Activated CD8-positive, alpha-beta memory T cell treated with anti-CD3 and anti-CD28 coated beads, Interleukin-2, amount 10 ng/mL, durations not matched to agents 7 days and 5 days (primary cell): ENCODE results near the gene KLF17. TPM values are rescaled to one million over a fixed set of nuclear protein-coding genes. Genes with fewer than 3 reads are reported as not detected.
"Not testable (repeated sequence)": the region's sequence is repeated elsewhere in the genome, so short reads cannot be mapped to it uniquely, and the experiment has no call there.

ENCODE experiments used
- ATAC-seq: fragments of 150-1000 bp; cut with Tn5 transposase; one replicate; pipeline ENCODE4 v1.10.0; 2021; ENCODE audit warnings: moderate library complexity
- CTCF ChIA-PET: fragments of 350-600 bp; sonication (Branson Sonifier 250); formaldehyde crosslinking; loops from one replicate; lab custom pipeline; 2021; ENCODE audit warnings: antibody characterized with exemption; lab: Charles Lee
- DNase-seq: peaks from one replicate; pipeline ENCODE4 v3.0.0-alpha.2; 2020
- H3K27ac Mint-ChIP-seq: one replicate; pipeline ENCODE4 v1.8.0; 2021; ENCODE audit warnings: mild to moderate bottlenecking, mixed read lengths
- H3K27me3 Mint-ChIP-seq: one replicate; pipeline ENCODE4 v1.8.0; 2021; ENCODE audit warnings: mixed read lengths
- H3K36me3 Mint-ChIP-seq: one replicate; pipeline ENCODE4 v1.8.0; 2021; ENCODE audit warnings: mild to moderate bottlenecking, mixed read lengths
- H3K4me1 Mint-ChIP-seq: one replicate; pipeline ENCODE4 v1.8.0; 2021; ENCODE audit warnings: mixed read lengths
- H3K4me3 Mint-ChIP-seq: one replicate; pipeline ENCODE4 v1.8.0; 2021; ENCODE audit warnings: mild to moderate bottlenecking, moderate library complexity, mixed read lengths
- H3K9me3 Mint-ChIP-seq: one replicate; pipeline ENCODE4 v1.8.0; 2022; ENCODE audit warnings: low read depth, mixed read lengths
- total RNA-seq, 2 experiments: library from RNA; stranded (reverse); gene quantifications; one replicate each; pipeline ENCODE4 v1.2.3, GENCODE V29; 2021

Gene KLF17
- total RNA-seq, 2 experiments from 2014 or later, result not detected

DNA sequence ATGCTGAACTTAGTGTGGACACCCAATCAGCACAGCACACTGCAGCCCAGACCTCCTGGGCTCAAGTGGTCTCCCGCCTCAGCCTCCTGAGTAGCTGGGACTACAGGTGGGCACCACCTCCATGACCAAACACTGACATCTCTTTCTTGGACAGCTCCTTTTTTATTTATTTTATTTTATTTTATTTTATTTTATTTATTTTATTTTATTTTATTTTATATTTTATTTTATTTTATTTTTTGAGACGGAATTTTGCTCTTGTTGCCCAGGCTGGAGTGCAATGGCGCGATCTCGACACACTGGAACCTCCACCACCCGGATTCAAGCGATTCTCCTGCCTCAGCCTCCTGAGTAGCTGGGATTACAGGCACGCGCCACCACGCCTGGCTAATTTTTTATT lies 1.3 kb upstream of the KLF17 start:
- ATAC-seq, H3K9me3 Mint-ChIP-seq, H3K27ac Mint-ChIP-seq, H3K36me3 Mint-ChIP-seq, H3K4me1 Mint-ChIP-seq, H3K4me3 Mint-ChIP-seq, DNase-seq, CTCF ChIA-PET: not testable (repeated sequence)
- peaks cover 20% of the 10 kb centered on the region for H3K27me3 Mint-ChIP-seq

DNA sequence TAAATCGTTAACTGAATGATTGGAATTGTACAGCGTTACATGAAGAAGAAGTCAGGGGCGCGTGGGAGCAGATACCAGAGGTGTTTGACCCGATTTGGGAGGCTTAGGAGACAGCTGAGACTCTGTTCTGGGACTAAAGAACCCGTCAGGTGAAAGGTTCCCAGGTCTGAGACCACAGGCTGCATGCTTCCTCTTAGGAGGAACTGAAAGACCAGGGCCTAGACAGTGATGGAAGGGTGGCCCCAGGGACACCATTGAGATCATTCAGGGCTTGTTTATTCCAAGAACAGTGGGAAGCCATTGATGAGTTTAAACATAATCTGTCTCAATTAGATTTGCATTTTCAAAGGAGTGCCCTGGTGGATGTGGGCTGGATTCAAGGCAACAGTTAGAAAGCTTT lies 904 bp downstream of the KLF17 start:
- ATAC-seq (no peak), DNase-seq (no peak)
- H3K4me3 Mint-ChIP-seq, result no peak overlapping the region
- CTCF ChIA-PET, result no interaction called here
- no peaks in the 10 kb centered on the region for H3K36me3 Mint-ChIP-seq
- no peak overlapping the region for H3K27ac Mint-ChIP-seq
- H3K4me1 Mint-ChIP-seq, result no peaks in the 10 kb centered on the region
- H3K9me3 Mint-ChIP-seq, result no peaks in the 10 kb centered on the region
- peaks cover 32% of the 10 kb centered on the region for H3K27me3 Mint-ChIP-seq

DNA sequence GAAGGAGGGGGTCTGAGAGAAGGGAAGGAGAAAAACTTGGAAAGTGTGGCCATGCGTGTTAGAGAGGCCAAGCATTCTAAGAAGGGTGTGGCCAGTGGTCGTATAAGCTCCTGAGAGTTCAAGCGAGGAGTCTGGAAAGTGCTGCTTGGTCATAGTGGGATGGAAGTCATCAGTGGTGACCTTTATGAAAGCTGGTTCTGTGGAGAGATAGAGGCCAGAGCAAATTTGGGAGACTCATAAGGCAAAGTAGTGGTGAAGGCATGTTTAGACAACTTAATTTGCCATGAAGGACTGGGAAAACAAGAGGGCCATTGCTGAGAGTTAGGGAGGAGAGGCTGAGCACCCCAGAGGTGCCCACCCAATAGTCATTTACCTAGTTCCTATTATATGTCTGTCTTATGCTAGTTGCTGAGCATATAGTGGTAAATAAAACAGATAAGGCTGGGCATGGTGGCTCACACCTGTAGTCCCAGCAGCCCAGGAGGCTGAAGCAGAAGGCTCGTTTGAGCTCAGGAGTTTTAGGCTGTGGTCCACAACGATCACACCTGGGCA lies 1.9 kb downstream of the KLF17 start:
- Mint-ChIP-seq H3K36me3 (no peaks in the 10 kb centered on the region), H3K9me3 (no peaks in the 10 kb centered on the region), H3K4me1 (no peaks in the 10 kb centered on the region), H3K27ac (no peak overlapping the region), H3K4me3 (no peak overlapping the region), H3K27me3 (peaks cover 37% of the 10 kb centered on the region)
- CTCF ChIA-PET, result no interaction called here
- no peak for DNase-seq
- no peak for ATAC-seq

DNA sequence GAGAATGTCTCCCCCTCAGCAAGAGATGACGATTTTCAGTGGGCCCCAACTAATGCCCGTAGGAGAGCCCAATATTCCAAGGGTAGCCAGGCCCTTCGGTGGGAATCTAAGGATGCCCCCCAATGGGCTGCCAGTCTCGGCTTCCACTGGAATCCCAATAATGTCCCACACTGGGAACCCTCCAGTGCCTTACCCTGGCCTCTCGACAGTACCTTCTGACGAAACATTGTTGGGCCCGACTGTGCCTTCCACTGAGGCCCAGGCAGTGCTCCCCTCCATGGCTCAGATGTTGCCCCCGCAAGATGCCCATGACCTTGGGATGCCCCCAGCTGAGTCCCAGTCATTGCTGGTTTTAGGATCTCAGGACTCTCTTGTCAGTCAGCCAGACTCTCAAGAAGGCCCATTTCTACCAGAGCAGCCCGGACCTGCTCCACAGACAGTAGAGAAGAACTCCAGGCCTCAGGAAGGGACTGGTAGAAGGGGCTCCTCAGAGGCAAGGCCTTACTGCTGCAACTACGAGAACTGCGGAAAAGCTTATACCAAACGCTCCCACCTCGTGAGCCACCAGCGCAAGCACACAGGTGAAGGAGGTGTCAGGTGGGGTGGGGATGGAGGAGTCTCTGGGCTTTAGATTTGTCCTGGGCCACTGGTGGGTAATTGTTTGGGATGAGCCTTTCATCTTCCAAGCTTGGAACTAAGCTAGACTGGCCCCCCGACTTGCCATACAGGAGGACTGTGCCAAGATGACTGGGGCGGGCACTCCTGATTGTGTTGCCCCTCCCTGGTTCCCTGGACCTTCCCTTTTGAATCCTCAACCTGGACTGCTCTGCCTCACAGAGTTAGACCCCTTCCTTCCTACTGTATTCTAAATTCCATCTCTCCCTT lies 11.2 kb downstream of the KLF17 start:
- Mint-ChIP-seq H3K36me3 (no peaks in the 10 kb centered on the region), H3K9me3 (no peaks in the 10 kb centered on the region), H3K4me3 (no peak overlapping the region), H3K4me1 (peaks cover 4% of the 10 kb centered on the region), H3K27ac (no peak overlapping the region), H3K27me3 (peaks cover 28% of the 10 kb centered on the region)
- CTCF ChIA-PET, result no interaction called here
- ATAC-seq, result no peak
- DNase-seq, result no peak

GRCh38 chr1:44131411-44131810 lies 12.8 kb downstream of the KLF17 start:
- DNase-seq (no peak), ATAC-seq (no peak)
- no peak overlapping the region for H3K4me3 Mint-ChIP-seq
- H3K27me3 Mint-ChIP-seq, result peaks cover 22% of the 10 kb centered on the region
- peaks cover 4% of the 10 kb centered on the region for H3K4me1 Mint-ChIP-seq
- H3K36me3 Mint-ChIP-seq, result no peaks in the 10 kb centered on the region
- no peaks in the 10 kb centered on the region for H3K9me3 Mint-ChIP-seq
- no peak overlapping the region for H3K27ac Mint-ChIP-seq
- CTCF ChIA-PET, result no interaction called here

- Mint-ChIP-seq H3K27me3 (peaks cover 9% of the 10 kb centered on the region), H3K36me3 (no peaks in the 10 kb centered on the region), H3K4me3 (no peak overlapping the region), H3K4me1 (no peaks in the 10 kb centered on the region), H3K9me3 (no peaks in the 10 kb centered on the region), H3K27ac (no peak overlapping the region)
- DNase-seq (no peak), ATAC-seq (no peak)
- CTCF ChIA-PET, result no interaction called here
These were observed 15.7 kb downstream of the KLF17 start for GRCh38 chr1:44134071-44134920.

DNA sequence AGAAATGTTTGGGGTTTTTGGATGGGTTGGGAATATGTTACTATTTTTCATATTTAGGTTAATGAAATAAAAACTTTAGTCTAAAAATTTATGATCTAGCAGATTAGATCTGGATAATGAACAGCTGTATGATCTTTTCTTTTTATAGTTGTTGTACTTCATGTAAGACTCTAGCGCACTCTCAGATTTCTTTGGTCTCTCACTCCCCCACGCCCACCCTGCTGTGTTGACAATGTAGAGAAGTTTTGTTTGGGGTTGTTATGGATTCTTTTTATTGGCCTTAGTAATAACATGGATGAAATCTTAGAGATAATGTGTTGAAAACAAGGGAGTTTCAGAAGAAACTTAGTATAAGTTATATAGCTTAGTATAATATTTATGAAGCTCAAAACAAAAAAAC lies 17.3 kb downstream of the KLF17 start:
- no peak for ATAC-seq
- no peak overlapping the region for H3K4me3 Mint-ChIP-seq
- CTCF ChIA-PET, result interaction anchor here (0.7 kb wide), 1 partner anchor 10 kb away, joined by 3 read pairs; no protein-coding TSS in a partner anchor
- no peaks in the 10 kb centered on the region for H3K4me1 Mint-ChIP-seq
- no peak overlapping the region for H3K27ac Mint-ChIP-seq
- no peaks in the 10 kb centered on the region for H3K36me3 Mint-ChIP-seq
- no peaks in the 10 kb centered on the region for H3K9me3 Mint-ChIP-seq
- H3K27me3 Mint-ChIP-seq, result peaks cover 9% of the 10 kb centered on the region
- DNase-seq, result no peak

DNA sequence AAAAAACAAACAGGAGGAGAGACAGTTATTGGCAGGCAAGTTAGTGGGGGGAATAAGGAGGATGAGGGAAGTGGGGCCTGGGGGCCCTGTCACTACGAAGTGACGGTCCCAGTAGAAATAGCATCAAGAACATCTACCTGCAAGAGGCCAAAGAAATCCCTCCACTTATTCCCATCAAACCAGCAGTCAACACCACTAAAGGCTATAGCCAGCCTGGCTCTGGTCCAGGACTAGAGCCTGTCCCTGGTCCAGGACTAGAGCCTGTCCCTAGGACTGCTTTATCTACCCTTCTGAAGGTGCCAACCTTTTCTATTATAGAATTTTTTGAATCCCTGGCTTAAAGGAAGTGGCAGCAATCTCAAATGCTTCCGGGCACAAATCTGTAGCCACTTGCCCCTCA lies 19.6 kb downstream of the KLF17 start:
- Mint-ChIP-seq H3K9me3 (no peaks in the 10 kb centered on the region), H3K4me1 (no peaks in the 10 kb centered on the region), H3K36me3 (no peaks in the 10 kb centered on the region), H3K27me3 (peaks cover 7% of the 10 kb centered on the region), H3K4me3 (no peak overlapping the region), H3K27ac (no peak overlapping the region)
- no peak for ATAC-seq
- DNase-seq, result no peak
- CTCF ChIA-PET, result no interaction called here

DNA sequence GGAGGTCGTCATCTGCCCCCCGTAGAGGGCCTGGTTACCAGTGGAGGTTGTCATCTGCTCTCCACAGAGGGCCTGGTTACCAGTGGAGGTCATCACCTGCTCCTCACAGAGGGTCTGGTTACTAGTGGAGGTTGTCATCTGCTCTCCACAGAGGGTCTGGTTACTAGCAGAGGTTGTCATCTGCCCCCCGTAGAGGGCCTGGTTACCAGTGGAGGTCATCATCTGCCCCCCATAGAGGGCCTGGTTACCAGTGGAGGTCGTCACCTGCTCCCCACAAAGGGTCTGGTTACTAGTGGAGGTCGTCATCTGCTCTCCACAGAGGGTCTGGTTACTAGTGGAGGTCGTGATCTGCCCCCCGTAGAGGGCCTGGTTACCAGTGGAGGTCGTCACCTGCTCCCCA lies 20.9 kb downstream of the KLF17 start:
- H3K36me3 Mint-ChIP-seq, CTCF ChIA-PET, H3K9me3 Mint-ChIP-seq, H3K4me3 Mint-ChIP-seq, H3K4me1 Mint-ChIP-seq, ATAC-seq, DNase-seq, H3K27ac Mint-ChIP-seq, H3K27me3 Mint-ChIP-seq: not testable (repeated sequence)

GRCh38 chr1:44141531-44141930 lies 22.9 kb downstream of the KLF17 start, which contains the start of gene KLF18:
Gene KLF18 (minus strand): TSS chr1:44141631. CDS start chr1:44141631, 0 bp downstream.
- CTCF ChIA-PET, result no interaction called here
- DNase-seq, result no peak
- no peaks in the 10 kb centered on the region for H3K27me3 Mint-ChIP-seq
- no peak within 1 kb of the TSS for H3K27ac Mint-ChIP-seq
- no peaks in the 10 kb centered on the region for H3K4me1 Mint-ChIP-seq
- H3K9me3 Mint-ChIP-seq, result peaks cover 6% of the 10 kb centered on the region
- no peaks in the 10 kb centered on the region for H3K36me3 Mint-ChIP-seq
- no peak for ATAC-seq
- no peak within 1 kb of the TSS for H3K4me3 Mint-ChIP-seq

GRCh38 chr1:44144962-44145756 lies 26.5 kb downstream of the KLF17 start:
- no peaks in the 10 kb centered on the region for H3K36me3 Mint-ChIP-seq
- H3K4me1 Mint-ChIP-seq, result no peaks in the 10 kb centered on the region
- H3K4me3 Mint-ChIP-seq, result no peak overlapping the region
- peaks cover 9% of the 10 kb centered on the region for H3K9me3 Mint-ChIP-seq
- DNase-seq (no peak), ATAC-seq (no peak)
- CTCF ChIA-PET, result no interaction called here
- peaks cover 7% of the 10 kb centered on the region for H3K27me3 Mint-ChIP-seq
- H3K27ac Mint-ChIP-seq, result no peak overlapping the region

DNA sequence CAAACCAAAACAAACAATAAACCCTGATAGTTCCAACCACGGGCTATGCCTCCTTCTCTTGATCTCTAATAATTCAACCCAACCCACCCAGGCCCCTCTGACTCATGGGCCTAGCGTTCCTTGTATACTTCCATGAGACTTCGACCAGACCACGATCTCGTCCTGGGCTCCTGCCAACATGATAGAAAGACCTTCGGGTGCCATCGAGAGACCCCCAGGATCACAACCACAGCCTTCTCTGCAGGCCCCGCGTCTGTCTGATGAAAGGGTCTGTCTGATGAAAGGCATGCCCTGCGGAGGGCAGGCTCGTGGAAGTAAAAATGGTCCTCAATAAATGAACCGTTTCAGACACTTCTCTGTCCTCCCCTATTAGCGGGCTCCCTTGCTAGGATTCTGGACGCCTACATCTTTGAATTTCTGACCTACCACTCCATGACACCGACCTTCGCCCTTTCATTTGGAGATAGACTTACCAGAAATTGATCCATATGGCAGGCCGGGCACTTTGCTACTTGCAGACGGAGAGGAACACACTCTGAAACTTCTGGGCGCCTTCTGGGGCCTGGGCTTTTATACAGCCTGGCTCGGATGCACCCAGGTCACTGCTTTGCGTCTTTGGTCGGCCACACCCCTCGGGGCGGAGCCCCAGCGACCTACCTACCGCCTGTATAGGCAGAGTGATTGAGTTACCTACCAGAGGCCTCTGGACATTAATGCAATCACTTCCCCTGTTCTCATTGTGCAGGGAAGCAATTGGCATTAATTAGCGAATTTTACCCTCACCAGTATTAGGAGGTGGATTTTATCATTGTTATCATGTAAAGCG lies 28.1 kb downstream of the KLF17 start:
- Mint-ChIP-seq H3K4me3 (no peak overlapping the region), H3K27ac (no peak overlapping the region), H3K27me3 (peaks cover 20% of the 10 kb centered on the region), H3K36me3 (no peaks in the 10 kb centered on the region), H3K4me1 (no peaks in the 10 kb centered on the region), H3K9me3 (peaks cover 9% of the 10 kb centered on the region)
- DNase-seq, result no peak
- no peak for ATAC-seq
- CTCF ChIA-PET, result no interaction called here
